SU-DHL-6 (cell line): ENCODE results near the gene DR1.
"Not testable (repeated sequence)": the region's sequence is repeated elsewhere in the genome, so short reads cannot be mapped to it uniquely, and the experiment has no call there.

Source experiments
- CTCF ChIP-seq: fragments of 200-600 bp; sonication (generic); IDR thresholded peaks from one replicate; pipeline ENCODE4 v1.5.1; 2017; ENCODE audit warnings: antibody characterized with exemption, mild to moderate bottlenecking, low read length, moderate library complexity; ENCODE audit not compliant: insufficient read depth, poor library complexity, severe bottlenecking
- EZH2phosphoT487 ChIP-seq: fragments of 200-600 bp; sonication (generic), shearing (Covaris generic); conservative IDR thresholded peaks from 2 replicates; pipeline ENCODE4 v1.6.1; 2018; ENCODE audit warnings: mild to moderate bottlenecking, antibody characterized with exemption, low read length, moderate library complexity, mixed read lengths

- not testable (repeated sequence) for TF ChIP-seq CTCF, EZH2phosphoT487
Measured at GRCh38 chr1:93351346-93351745, 5.6 kb downstream of the DR1 start.
